Calu3 (cell line): ENCODE results near the gene GON7. TPM values are rescaled to one million over a fixed set of nuclear protein-coding genes. Genes with fewer than 3 reads are reported as not detected.

Experiments
- BruUV-seq: library from RNA; stranded (reverse); fragments of 400-500 nt; replicated peaks from 2 replicates; lab custom pipeline; 2021; lab: Mats Ljungman, UMichigan
- CTCF ChIA-PET: fragments of 300-600 bp; sonication (Branson Sonifier 250); formaldehyde crosslinking; loops from one replicate; lab custom pipeline; 2022; ENCODE audit warnings: antibody characterized with exemption; lab: Charles Lee
- DNase-seq: peaks from one replicate; pipeline ENCODE4 v3.0.0; 2022
- H3K27ac Mint-ChIP-seq: one replicate; pipeline ENCODE4 v1.8.0; 2022; ENCODE audit warnings: mixed read lengths; ENCODE audit not compliant: unreplicated experiment
- H3K27me3 Mint-ChIP-seq: one replicate; pipeline ENCODE4 v1.8.0; 2022; ENCODE audit warnings: mixed read lengths; ENCODE audit not compliant: unreplicated experiment
- H3K36me3 Mint-ChIP-seq: one replicate; pipeline ENCODE4 v1.8.0; 2022; ENCODE audit warnings: mild to moderate bottlenecking, moderate library complexity, mixed read lengths; ENCODE audit not compliant: insufficient read depth, unreplicated experiment
- H3K4me1 Mint-ChIP-seq: one replicate; pipeline ENCODE4 v1.8.0; 2022; ENCODE audit warnings: mild to moderate bottlenecking, low read depth, mixed read lengths; ENCODE audit not compliant: unreplicated experiment
- H3K4me3 Mint-ChIP-seq: one replicate; pipeline ENCODE4 v1.8.0; 2022; ENCODE audit warnings: mild to moderate bottlenecking, low read depth, moderate library complexity, mixed read lengths; ENCODE audit not compliant: unreplicated experiment
- H3K9me3 Mint-ChIP-seq: one replicate; pipeline ENCODE4 v1.8.0; 2022; ENCODE audit warnings: low read depth, mixed read lengths; ENCODE audit not compliant: unreplicated experiment
- CTCF ChIP-seq: fragments of 200-600 bp; IDR thresholded peaks from one replicate; pipeline ENCODE4 v1.8.0; 2022; ENCODE audit warnings: antibody characterized with exemption; ENCODE audit not compliant: unreplicated experiment
- intact Hi-C: fragments of 100-400 bp; cut with micrococcal nuclease; formaldehyde crosslinking; loops from one replicate; pipeline ENCODE4 v1.10.0; 2022; ENCODE audit not compliant: unreplicated experiment
- total RNA-seq: library from RNA; stranded (reverse); gene quantifications from 2 replicates; pipeline ENCODE4 v1.2.3, GENCODE V29; 2022

GON7 gene
- total RNA-seq, 1 experiment from 2014 or later, result 13.3 TPM

GRCh38 chr14:93199031-93199430, 7.8 kb downstream of the GON7 start:
- H3K27ac Mint-ChIP-seq, result no peak overlapping the region
- BruUV-seq, result no TSS peak
- H3K4me3 Mint-ChIP-seq, result no peak overlapping the region
- H3K27me3 Mint-ChIP-seq, result no peaks in the 10 kb centered on the region
- H3K9me3 Mint-ChIP-seq, result no peaks in the 10 kb centered on the region
- H3K4me1 Mint-ChIP-seq, result no peaks in the 10 kb centered on the region
- peaks cover 5% of the 10 kb centered on the region for H3K36me3 Mint-ChIP-seq
- TF ChIP-seq CTCF, result no peak
- DNase-seq, result no peak
- CTCF ChIA-PET, result no interaction called here
- intact Hi-C loops, result no loop called here

- CTCF ChIA-PET, result no interaction called here
- intact Hi-C loops, result no loop called here
- Mint-ChIP-seq H3K9me3 (no peaks in the 10 kb centered on the region), H3K36me3 (no peaks in the 10 kb centered on the region), H3K27ac (no peak overlapping the region), H3K4me3 (no peak overlapping the region), H3K27me3 (no peaks in the 10 kb centered on the region), H3K4me1 (no peaks in the 10 kb centered on the region)
- TF ChIP-seq CTCF, result no peak
- no peak for DNase-seq
- BruUV-seq, result no TSS peak
These were observed 11.4 kb downstream of the GON7 start for GRCh38 chr14:93195316-93195999.

GRCh38 chr14:93186956-93187355, 19.9 kb downstream of the GON7 start:
- intact Hi-C loops, result no loop called here
- Mint-ChIP-seq H3K27ac (no peak overlapping the region), H3K27me3 (no peaks in the 10 kb centered on the region), H3K4me3 (no peak overlapping the region), H3K4me1 (peaks cover 16% of the 10 kb centered on the region), H3K9me3 (no peaks in the 10 kb centered on the region), H3K36me3 (peaks cover 26% of the 10 kb centered on the region)
- no TSS peak for BruUV-seq
- no peak for TF ChIP-seq CTCF
- DNase-seq, result no peak
- CTCF ChIA-PET, result no interaction called here

GRCh38 chr14:93186466-93186865, 20.4 kb downstream of the GON7 start:
- TSS peak; percentile 55 for BruUV-seq
- Mint-ChIP-seq H3K4me1 (peaks cover 16% of the 10 kb centered on the region), H3K36me3 (peaks cover 30% of the 10 kb centered on the region), H3K4me3 (peak overlapping the region; percentile 82), H3K9me3 (no peaks in the 10 kb centered on the region), H3K27ac (no peak overlapping the region), H3K27me3 (no peaks in the 10 kb centered on the region)
- intact Hi-C loops, result no loop called here
- no peak for DNase-seq
- CTCF ChIA-PET, result no interaction called here
- no peak for TF ChIP-seq CTCF
